ENCODE results near the gene ZRANB1. TPM values are rescaled to one million over a fixed set of nuclear protein-coding genes. Genes with fewer than 3 reads are reported as not detected.

The ZRANB1 gene
- total RNA-seq, 1 donor from 2014 or later: 31.7 TPM

DNA sequence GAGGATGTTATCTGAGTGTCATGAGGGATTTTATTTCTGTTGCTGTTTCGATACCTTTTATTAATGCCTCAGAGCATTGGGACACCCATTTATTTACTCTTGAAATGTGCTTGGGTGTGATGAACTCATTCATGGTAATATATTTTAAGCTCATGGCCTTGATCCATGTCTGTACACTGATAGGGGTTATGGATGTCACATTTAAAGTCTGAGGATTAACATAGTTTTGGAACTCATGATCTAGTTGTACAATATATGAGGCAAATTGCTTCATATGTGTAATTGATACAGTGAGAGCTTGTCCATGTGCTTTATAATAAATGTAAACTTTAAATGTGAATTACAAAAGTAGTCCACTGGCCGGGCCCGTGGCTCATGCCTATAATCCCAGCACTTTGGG is 23.0 kb upstream of the ZRANB1 start:
- no peak for DNase-seq (ENCODE audit: low read depth)

DNA sequence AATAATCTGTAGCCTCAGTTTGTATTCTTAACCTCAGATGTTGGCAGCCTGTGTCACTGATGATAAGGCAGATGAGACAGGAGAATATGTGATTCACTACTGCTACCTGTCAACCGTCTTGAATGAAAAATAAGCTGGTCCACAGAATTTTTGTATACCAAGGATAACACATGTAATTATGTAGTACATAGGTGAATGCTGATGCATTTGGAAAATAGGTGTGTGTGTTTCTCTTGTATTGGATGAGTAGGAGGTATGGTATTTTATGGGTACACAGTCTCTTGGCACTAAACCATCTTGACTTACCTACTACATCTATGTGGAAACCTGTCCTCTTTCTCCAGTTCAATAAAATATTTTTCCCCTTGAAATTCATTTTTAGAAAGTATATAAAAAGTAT is 20.7 kb upstream of the ZRANB1 start:
- DNase-seq (ENCODE audit: low read depth): no peak

- no peak for DNase-seq (ENCODE audit: low read depth)
These were observed 18.2 kb upstream of the ZRANB1 start for GRCh38 chr10:124923684-124924083.

DNA sequence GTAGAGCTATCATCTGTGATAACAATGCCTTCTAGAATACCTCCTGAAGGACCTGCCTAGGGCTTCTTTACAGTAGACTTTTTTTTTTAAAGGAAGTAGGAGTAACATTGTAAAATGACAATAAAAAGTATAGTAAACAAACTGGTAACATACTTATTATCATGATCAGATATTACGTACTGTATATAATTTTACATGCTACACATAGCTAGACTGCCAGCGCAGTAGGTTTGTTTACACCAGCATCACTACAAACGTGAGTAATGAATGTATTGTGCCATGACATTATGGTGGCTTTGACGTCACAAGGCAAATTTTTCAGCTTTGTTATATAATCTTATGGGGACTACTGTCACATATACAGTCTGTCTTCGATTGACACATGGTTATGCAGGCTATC is 15.4 kb upstream of the ZRANB1 start:
- no peak for DNase-seq (ENCODE audit: low read depth)

DNA sequence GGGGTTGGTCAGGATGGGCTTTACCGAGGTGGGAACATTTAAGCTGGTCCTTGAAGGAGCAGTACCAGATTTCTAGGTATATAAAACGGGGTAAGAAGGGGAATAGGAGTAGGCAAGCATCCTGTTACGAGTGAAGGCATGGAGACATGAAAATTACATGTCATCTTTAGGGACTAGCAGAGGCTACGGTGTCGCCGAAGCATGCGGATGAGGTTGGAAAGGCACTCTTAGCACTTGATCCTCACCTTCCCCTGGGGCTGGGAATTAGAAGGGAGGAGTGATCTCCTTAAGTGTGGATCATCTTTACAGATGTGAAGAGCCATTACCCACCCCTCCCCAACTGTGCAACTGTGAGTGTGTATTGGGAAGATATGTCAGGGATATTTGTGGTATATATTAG is 13.8 kb upstream of the ZRANB1 start:
- DNase-seq (ENCODE audit: low read depth): no peak

DNA sequence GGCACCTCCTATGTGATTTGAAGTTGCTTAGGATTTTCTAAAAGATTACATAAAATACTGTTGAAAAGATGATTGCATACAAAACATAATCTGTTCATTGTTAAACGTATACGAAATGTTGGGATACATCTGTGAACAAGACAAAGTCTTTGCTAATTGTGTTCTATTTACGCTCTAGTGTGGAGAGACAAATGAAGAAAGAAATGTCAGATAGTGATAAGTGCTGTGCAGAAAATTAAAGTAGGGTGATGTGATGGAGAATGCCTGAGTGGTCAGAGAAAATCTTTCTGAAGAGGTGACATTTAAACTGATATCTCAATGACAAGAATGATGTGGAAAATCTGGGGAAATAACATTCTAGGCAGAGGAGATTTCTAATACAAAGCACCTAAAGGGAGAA is 13.4 kb upstream of the ZRANB1 start:
- no peak for DNase-seq (ENCODE audit: low read depth)

DNA sequence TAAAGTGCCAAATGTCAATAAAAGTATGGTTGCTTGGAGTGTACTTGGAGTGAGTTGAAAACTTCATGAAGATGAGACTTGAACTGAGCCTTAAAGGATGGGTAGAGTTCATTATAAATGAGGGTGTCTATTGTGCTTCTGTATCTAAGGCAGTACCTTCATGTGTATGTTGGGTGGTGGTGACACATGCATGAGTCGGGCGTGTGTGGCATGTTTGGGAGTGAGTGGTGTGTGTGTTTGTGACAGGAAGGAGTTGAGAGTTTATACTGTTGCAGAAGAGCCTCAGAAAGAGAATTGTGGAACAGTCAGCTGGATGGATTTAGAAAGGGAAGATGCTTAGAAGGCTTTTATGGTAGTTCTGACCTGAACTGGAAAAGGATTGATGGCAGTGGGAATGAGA is 6.0 kb upstream of the ZRANB1 start:
- no peak for DNase-seq (ENCODE audit: low read depth)

- no peak for DNase-seq (ENCODE audit: low read depth)
These were observed 5.1 kb upstream of the ZRANB1 start for GRCh38 chr10:124936813-124937212.

GRCh38 chr10:124939290-124939689 is 2.6 kb upstream of the ZRANB1 start:
- no peak for DNase-seq (ENCODE audit: low read depth)

DNA sequence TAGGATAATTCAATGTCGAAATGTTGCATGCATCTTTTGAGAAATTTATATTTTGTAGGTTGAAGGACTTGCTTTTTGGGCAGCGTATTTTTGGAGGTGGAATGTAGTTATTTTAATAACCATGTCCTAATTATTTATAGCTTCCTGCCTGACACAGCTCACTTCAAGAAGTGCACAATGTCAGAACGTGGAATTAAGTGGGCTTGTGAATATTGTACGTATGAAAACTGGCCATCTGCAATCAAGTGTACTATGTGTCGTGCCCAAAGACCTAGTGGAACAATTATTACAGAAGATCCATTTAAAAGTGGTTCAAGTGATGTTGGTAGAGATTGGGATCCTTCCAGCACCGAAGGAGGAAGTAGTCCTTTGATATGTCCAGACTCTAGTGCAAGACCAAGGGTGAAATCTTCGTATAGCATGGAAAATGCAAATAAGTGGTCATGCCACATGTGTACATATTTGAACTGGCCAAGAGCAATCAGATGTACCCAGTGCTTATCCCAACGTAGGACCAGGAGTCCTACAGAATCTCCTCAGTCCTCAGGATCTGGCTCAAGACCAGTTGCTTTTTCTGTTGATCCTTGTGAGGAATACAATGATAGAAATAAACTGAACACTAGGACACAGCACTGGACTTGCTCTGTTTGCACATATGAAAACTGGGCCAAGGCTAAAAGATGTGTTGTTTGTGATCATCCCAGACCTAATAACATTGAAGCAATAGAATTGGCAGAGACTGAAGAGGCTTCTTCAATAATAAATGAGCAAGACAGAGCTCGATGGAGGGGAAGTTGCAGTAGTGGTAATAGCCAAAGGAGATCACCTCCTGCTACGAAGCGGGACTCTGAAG is 620 bp downstream of the ZRANB1 start:
- no peak for DNase-seq (ENCODE audit: low read depth)

DNA sequence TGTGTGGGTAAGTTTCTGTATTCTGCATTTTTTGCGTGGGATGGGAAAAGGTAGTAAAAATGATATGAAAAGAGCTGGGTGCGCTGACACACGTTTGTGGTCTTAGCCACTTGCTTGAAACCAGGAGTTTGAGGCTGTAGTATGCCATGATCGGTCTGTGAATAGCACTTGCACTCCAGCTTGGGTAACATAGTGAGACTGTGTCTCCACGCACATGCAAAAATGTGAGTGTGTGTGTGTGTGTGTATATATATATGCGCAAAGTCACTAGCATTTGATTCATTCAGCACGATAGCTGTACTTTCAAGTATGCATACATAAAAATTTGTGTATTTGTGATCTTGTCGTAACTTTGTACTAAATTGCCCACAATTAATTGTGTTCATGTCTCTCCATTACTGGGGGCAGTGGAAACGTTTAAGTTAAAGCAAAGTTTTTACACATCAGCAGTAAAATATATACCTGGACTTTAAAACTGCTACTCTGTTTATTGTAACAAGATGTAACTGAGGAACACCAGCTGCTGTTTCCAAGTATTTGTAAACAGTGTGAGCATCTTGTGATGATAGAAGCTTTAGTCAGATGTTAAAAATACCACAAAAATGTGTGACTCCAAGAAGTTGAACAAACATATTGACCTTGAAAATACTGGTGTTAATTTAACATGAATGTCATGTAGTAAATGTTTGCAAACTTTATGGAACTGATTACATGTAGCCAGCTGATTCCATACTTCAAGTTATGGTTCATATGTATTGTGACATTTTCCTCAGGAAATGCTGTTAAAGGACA is 1.6 kb downstream of the ZRANB1 start:
- DNase-seq (ENCODE audit: low read depth): peak; percentile 87

- no peak for DNase-seq (ENCODE audit: low read depth)
These were observed 3.1 kb downstream of the ZRANB1 start for GRCh38 chr10:124944982-124945381.

DNA sequence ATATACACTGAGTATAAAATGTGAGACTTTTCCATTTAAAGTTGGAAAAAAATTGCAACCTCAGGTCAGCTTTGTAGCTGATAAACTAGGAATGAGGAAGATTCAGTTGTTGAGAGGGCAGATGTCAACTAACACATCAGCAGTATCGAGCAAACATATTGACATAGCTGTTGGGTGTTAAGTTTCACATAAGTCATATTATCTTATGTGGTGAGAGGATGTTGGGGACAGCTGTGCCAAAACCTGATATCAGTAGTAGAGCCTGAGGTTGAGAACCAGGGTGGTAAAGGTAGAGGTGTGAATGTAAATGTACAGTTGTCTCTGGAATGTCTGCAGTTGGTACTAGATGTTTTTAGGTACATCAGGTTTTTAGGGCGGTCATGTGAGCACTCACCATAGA is 5.0 kb downstream of the ZRANB1 start:
- peak; percentile 45 for DNase-seq (ENCODE audit: low read depth)

DNA sequence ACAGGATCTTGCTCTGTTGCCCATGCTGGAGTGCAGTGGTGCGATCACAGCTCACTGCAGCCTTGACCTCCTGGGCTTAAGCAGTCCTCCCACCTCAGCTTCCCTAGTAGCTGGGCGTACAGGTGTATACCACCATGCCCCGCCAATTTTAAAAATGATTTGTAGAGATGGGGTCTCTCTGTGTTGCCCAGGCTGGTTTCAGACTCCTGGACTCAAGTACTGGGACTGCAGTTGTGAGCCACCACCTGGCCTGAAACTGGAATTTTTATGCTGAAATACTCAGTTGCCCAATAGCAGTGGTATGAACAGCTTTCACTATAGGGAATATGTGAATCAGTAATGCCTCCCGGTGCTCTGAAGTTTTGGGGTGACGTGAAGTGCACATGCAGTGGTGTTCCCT is 7.6 kb downstream of the ZRANB1 start:
- no peak for DNase-seq (ENCODE audit: low read depth)

GRCh38 chr10:124952123-124952522 is 10.2 kb downstream of the ZRANB1 start:
- no peak for DNase-seq (ENCODE audit: low read depth)

GRCh38 chr10:124953421-124953820 is 11.5 kb downstream of the ZRANB1 start:
- no peak for DNase-seq (ENCODE audit: low read depth)

DNA sequence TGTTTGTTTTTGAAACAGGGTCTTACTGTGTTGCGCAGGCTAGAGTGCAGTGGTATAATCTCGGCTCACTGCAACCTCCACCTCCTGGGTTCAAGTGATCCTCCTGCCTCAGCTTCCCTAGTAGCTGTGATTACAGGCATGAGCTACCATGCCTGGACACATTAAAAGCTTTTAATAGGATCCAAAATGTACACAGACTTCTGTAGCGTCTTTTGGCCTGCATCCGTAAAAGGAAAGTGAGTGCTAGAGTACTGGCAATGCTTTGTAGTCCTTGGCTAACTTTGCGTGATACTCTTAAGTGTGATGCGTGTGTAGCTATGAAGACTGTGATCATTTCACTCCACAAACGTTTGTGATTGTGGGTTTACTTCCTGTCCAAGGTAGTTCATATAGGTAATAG is 13.3 kb downstream of the ZRANB1 start:
- no peak for DNase-seq (ENCODE audit: low read depth)

DNA sequence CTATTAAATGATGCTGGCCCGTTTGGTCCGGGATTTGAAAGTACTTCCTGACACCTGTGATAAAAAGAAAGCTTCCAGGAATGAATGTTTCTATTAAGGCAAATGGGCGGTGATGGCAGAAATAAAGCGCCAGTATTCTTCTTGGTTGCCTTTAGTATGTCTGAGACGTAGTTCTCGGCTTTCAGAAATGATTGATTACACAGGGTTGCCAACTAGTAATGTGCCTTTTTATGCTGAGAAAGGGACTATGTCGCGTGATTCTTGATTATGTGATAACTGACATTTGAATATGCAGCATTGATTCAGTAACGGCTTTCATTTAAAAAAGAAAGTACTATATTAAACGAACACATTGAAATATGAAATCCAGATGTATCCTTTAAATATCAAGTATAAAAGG is 13.9 kb downstream of the ZRANB1 start:
- DNase-seq (ENCODE audit: low read depth): no peak

DNA sequence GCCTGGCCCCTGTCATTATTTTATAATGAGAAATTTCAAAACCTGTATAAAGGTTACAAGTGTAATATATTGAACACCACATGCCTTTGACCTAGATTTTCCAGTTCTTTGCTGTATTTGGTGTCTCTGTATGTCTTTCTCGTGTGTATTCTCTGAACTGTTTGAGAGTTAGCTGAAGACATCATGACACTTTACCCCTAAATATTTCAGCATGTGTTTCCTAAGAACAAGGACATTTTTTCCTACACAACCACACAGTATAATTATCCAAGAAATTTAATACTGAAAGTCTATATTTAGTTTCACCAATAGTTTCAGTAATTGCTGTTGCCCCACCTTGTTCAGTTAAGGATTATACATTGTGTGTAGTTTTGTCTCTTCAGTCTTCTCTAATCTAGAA is 14.8 kb downstream of the ZRANB1 start:
- no peak for DNase-seq (ENCODE audit: low read depth)

GRCh38 chr10:124957404-124957947 is 15.6 kb downstream of the ZRANB1 start:
- no peak for DNase-seq (ENCODE audit: low read depth)

GRCh38 chr10:124959564-124959963 is 17.6 kb downstream of the ZRANB1 start:
- no peak for DNase-seq (ENCODE audit: low read depth)

- no peak for DNase-seq (ENCODE audit: low read depth)
These were observed 19.3 kb downstream of the ZRANB1 start for GRCh38 chr10:124961248-124961570.

DNA sequence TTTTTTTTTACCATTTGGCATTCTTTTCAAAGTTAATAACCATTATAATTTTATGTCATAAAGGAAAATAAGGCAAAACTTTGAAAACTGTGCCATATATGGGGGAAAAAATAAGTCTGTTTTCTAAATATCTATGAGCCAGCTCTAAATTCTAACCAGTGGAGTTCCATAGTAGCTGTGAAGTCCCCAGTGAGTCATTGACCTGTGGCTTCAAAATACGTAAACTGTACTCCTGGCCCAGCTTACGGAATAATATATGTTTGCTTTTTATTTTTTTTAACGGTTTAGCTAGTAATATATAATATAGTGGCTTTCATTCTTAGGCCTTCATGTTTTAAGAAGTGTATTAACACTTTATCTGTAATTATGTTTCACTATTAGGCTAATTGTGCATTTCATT is 20.5 kb downstream of the ZRANB1 start:
- no peak for DNase-seq (ENCODE audit: low read depth)
